HG03469 (cell line): ENCODE data around the gene RPUSD1.
"Not testable (repeated sequence)": the region's sequence is repeated elsewhere in the genome, so short reads cannot be mapped to it uniquely, and the experiment has no call there.

Experiments
- ATAC-seq: cut with Tn5 transposase; IDR thresholded peaks from one replicate; pipeline ENCODE4 v1.9.1; 2021; ENCODE audit warnings: mild to moderate bottlenecking, moderate library complexity, moderate number of reproducible peaks; ENCODE audit not compliant: unreplicated experiment

Gene RPUSD1

DNA sequence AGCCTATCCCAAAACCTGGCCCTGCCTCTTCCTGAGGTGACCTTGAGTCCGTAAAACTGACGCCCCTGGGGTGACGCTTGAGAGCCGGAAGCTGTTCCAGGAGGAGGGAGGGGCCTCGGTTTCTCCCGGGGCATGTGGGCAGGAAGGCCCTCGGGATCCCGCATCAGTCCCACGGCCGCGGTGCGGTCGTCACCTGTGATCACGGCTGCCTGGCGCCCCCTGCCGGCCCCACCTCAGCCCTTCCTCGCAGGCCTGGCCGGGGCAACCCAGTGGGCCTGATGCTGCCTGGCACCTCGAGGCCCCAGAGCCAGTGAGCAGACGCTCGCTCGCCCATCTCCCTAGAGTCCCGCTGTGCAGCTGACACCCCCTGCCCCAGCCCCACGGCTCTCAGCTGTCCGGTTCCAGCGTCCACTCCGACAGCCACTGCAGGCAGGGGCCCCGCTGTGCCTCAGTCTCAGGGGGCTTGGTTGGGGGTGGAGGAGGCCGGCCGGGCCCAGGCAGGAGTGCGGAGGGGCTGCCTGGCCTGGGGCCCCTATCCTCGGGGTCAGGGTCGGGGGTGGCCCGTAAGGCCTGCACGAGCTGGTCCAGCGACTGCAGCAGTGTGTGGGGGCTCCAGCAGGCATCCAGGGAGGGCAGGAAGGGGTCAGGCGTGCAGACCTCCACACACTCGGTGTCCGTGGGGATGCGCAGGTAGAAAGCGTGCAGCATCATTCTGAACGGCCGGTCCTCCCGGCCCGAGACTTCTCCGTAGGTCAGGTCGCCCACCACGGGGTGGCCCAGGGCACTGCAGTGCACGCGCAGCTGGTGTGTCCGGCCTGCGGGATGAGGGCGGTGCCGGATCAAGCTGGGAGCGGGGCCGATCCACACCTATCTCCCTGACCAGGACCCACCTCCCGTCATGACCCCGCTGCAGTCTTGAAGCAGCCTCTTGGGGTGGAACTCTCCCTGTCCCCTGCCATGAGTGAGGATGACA, 2.3 kb downstream of the RPUSD1 start:
- ATAC-seq: no peak

DNA sequence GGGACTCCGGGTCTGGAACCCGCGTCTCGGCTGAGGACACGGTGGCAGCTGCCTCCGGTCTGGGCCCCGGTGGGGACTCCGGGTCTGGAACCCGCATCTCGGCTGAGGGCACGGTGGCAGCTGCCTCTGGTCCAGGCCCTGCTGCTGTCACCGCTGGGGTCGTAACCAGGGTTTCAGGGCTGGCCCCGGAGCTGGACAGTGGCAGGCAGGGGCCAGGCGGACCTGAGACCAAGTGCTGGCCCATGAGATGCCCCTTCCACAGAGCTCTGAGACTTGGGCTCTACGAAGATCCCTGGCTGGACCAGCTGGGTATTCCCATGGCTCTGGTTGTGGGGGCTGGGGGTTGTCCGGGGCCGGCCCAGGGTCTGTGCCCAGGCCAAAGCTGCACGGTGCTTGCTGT, 3.8 kb downstream of the RPUSD1 start:
- ATAC-seq: no peak

DNA sequence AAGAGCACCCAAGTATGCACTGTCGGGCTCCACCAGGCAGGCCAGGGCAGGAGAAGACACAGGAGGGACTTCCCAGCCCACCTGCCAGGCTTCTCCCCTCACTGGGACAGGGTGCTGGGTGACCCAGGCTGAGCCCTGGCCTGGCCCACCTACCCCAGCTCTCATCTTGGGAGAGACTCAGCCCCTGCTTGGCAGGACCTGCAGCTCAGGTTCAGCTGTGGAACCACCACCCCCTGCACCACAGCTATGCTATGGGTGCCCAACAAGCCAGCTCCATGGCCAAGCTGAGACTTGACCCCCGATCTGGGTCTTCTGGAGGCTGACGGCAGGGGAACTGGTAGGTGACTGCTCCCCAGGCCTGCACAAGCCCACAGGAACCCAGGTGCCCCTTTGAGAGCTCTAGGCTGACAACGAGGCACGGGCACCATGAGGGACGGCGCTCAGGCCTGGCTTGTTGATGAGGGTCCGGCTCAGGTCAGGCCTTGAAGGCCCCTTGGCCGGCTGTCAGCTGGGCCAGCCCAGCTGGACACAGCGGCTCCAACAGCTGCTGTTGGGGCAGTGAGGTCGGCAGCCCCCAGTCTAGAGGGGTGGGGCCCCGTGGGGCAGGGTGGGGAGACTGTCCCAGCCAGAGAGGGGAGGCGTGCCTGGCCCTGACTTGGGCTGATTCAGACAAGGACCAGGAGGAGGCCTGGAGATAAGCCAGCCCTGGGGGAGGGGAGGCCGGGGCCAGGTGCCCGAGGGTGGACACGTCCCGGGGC, 4.6 kb downstream of the RPUSD1 start:
- no peak for ATAC-seq

DNA sequence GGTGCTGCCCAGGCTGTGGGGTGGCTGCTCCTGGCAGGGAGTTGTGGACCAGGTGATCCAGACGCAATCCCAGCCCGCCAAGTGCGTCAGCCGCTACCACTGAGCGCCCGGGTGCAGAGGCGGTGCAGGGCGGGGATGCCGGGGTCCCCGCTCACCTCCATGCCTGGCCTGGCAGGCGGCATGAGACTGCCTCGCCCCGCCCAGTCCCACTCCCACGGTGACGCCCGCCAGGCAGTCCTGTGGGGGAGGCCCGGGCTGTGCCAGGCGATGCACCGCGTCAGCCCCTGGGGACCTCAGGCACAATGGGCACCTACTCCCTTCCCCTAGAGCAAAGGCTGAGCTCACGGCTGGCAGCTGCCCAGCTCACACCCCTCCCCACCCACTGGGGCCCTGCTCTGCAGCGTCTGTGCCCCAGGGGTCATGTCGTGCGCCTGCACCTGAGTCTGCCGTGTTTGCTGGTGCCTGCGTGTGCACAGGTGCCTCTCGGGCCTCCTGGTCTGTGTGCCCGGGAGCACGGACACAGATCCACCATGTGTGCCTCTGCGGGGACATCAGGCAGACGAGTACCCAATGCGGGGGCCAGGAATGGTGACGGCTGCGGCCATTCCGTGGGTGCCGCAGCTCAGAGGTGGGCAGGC, 5.3 kb downstream of the RPUSD1 start:
- ATAC-seq: no peak

DNA sequence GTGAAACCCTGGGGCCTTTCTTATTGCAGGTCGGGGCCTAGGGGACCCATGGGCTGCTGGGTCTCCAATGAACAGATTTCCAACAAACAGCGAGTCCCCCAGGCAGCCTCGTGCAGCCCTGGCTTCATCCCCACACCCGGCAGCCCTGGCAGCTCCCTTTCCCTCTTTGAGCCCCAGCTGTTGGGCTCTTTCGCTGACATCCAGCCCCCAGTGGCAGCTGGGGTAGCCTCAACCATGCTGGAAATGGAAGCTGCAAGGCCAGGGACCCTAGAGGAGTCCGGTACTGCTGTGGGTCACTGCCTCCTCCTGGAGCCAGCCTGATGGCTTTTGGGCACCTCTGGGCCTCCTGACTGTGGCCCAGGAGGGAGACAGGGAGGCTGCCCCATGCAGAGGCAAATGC, 5.9 kb downstream of the RPUSD1 start:
- no peak for ATAC-seq

DNA sequence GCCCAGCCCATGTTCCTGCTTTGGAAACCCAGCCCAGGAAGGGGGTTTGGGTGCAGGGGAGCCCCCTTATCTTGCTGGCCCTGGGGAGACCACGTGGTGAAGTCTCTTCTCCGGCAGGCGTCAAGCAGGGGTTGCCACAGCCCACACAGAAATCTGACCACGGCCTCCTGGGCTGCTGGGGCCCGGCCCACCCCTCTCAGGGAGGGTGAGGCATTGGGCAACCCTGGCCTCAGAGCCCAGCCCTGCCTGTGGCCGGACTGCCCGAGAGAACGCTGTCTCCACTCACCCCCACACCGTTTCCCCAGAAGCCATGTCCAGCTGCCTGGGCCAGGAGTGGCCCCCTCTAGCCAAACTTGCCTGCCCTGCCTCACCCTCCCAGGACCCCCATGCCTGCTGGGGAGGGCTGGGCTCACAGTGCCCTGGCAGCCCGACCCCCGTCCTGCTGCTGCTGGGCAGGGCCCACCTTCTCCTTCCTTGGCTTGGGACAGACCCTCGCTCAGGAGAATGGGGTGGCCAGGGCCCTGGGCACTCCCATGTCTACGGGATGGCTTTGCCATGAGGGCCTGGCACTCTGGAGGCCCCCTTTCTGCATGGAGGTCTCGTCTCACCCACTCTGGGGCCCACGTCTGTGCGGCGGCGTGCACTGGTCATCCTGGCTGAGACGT, 6.7 kb downstream of the RPUSD1 start:
- ATAC-seq: no peak

DNA sequence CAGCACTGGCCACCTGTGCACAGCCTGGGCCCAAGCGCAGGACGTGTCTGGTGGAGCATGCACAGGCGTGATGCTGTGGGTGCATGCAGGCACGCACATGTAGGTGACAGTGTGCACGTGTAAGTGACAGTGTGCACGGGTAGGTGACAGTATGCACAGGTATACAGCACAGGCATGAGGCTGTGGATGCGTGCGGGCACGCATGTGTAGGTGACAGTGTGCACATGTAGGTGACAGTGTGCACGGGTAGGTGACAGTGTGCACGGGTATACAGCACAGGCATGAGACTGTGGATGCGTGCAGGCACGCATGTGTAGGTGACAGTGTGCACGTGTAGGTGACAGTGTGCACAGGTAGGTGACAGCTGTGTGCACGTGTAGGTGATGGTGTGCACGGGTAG, 7.9 kb downstream of the RPUSD1 start:
- no peak for ATAC-seq

DNA sequence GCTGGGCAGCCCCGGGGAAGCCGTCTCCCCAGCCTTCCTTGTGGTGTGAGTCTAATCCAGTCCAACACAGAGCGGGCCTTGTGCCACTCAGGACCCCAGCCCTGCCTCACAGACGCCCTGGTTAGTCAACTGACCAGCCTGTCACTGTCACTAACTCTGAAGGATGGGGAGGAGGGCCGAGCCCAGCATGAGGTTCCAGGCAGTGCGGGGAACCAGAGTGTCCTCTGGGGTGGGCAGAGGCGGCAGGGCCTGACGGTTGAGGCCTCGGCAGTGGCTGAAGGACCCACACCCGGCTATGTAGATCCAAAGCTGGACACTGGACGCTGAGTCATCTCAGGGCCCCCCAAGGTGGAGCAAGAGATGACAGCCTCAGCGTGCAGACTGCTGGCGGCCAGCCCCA, 8.6 kb downstream of the RPUSD1 start:
- ATAC-seq: no peak

DNA sequence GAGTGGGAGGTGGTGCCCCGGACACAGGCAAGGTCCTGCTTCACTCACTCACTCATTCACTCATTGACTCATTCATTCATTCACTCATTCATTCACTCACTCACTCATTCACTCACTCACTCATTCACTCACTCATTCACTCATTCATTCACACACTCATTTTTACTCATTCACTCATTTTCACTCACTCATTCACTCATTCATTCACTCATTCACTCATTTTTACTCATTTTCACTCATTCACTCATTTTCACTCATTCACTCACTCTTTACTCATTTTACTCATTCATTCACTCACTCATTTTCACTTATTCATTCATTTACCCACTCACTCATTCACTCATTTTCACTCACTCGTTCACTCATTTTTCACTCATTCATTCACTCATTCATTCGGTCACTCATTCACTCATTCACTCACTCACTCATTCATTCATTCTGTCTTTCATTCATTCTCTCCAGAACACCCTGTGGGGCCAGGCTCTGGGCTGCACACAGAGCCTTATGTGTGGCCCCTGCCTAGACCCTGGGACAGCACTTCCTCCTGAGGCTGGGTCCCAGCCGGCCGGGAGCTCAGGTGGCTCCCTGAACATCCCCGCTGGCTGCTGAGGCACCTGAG, 9.2 kb downstream of the RPUSD1 start:
- no peak for ATAC-seq

DNA sequence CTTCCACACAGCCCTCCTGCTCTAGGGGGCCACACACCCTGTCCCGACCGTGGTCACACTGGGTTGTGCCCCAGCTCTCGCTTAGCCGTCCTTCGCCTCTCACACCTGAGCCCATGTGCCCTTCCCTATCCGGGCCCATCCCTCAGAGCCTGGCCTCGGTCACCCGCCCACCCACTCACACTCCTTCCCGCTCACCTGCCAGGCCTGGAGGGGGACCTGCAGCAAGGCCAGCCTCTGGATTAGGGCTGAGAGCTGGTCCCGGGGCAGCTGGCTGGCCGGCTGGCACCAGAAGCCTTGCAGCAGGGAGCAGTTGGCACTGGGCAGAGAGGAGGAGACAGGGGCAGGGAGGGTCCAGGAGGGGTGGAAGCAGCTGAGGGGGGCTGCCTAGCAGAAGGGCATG, 9.7 kb downstream of the RPUSD1 start:
- ATAC-seq: no peak

DNA sequence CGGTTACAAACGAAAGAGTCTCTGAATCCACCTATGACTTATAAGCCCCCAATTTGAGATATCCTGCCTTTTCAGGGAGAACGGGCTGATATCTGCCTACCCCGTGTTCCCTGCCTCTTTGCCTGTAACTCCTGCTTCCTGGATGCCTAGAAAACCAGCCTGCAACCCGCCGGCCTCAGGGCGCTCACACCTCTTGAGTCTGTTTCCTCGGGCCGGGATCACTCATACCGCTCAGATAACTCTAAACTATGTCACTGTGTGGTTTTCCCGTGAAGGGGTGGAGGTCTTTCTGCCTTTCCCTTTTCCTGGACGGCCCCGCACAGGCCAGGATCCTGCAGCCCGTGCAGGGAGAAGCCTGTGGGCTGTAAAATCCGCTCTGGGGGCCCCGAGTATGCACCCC, 10.4 kb downstream of the RPUSD1 start:
- ATAC-seq: no peak

DNA sequence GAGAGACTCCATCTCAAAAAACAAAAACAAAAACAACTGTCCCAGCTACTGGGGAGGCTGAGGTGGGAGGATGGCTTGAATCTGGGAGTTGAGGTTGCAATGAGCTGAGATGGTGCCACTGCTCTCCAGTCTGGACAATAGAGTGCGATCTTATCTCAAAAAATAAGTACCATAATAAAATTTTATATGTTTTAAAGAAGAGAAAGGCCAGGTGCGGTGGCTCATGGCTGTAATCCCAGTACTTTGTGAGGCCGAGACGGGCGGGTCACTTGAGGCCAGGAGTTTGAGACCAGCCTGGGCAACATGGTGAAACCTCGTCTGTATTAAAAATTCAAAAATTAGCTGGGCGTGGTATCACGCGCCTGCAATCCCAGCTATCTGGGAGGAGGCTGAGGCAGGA, 11.4 kb downstream of the RPUSD1 start:
- no peak for ATAC-seq

DNA sequence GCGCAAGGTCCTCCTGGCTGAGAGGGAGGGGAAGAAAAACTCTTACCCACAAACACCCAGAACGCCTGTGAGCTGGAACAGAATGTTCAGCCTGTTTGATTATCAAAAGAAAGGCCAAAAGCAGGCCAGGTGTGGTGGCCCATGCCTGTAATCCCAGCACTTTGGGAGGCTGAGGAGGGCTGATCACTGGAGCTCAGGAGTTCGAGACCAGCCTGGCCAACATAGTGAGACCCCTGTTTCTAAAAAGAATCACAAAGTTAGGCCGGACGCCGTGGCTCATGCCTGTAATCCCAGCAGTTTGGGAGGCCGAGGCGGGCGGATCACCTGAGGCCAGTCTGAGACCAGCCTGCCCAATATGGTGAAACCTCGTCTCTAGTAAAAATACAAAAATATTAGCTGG, 11.9 kb downstream of the RPUSD1 start:
- ATAC-seq: not testable (repeated sequence)

DNA sequence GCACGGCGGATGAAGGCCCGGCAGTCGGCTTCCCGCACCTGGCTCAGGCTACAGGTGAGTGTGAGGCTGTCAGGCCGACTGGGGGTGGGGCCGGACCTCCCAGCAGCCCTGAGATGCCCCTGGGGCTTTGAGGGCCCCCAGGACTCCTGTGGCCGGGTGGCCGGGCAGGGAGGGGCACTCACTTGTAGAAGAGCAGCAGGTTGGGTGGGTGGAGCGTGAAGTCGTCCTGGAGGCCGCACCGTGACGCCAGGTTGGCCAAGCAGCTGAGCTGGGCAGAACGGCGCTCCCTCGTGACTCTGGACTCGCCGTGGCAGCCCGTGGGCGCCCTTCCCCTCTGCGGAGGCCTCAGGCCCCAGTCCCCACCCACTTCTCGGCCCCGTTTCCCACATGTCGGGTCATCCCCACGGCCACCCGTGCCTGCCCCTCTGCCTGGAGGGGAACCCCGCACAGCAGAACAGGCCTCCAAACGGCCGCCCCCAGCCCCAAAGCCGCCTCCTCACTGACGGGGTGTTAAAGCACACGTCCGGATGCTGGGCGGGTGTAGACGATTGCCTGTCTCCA, 12.9 kb downstream of the RPUSD1 start:
- no peak for ATAC-seq

DNA sequence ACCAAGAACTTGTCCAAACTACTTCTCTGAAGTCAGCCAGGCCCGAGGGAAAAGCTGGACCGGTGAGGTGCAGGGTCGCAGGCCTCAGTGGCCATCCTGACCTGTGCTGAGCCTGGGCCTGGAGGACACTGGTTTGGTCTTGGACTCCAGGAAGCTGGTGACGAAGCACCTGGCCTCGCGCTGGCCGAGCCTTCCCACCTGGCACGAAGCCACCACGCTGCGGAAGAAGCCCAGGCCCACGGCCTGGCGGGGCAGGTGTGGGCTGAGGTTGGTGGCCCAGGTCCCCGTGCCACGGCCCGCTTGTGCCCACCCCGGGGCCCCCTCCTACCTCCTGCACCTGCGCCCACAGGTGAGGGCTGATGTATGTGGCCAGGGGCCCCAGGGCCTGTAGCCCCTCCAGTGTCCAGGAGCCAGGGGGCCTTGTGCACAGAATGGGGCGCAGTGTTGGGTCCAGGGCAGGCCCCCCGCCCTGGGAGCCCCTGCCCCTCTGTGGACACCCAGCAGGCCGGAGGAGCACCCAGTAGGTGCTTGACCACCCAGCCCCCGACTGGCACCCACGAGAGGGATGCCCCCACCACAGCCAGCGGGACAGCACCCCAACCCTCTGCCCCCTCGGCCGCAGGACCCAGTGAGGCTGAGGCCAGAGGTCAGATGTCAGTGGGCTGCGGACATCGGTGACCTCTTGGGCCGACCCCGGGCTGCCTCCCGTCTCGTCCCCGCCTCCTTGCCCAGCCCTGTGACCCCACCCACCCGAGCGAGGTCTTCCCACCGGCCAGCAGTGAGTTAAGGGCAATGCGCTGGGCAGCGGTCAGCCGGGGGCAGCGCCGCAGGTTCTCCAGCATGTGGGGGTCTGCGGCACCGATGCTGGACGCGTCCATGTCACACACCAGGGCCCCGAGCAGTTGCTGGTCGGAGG, 13.8 kb downstream of the RPUSD1 start:
- ATAC-seq: no peak

DNA sequence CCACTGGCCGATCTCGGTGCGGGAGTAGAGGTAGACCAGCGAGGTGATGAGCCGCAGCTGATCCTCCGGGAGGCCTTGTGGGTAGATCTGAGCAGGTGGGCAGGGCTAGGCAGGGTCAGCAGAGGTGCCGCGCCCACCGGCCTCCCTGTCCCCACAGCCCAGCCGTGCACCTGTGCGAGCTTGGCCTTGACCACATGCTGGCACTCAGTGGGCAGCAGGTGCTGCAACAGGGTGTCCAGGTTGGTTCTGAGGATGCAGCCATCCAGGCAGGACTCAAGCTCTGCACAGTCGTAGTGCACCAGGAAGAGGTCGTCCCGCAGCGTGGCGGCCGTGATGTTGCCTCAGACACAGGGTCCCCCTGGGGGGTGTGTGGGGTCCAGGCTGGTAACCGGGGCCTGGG, 15.2 kb downstream of the RPUSD1 start:
- no peak for ATAC-seq

DNA sequence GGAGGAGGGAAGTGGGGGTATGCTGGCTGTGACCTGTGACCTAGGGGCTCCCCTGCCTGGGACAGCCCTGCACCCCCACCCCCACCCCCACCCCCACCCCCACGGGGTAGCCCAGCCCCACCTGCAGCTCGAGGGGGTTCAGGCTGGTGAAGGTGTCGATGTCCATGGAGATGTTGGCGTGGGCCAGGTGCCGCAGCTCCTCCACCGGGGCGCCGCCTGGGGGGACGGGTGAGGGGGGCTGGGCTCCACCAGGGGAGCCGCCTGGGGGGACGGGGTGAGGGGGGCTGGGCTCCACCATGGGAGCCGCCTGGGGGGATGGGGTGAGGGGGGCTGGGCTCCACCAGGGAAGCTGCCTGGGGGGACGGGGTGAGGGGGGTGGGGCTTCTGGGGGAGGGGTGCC, 17.8 kb downstream of the RPUSD1 start:
- ATAC-seq: no peak

DNA sequence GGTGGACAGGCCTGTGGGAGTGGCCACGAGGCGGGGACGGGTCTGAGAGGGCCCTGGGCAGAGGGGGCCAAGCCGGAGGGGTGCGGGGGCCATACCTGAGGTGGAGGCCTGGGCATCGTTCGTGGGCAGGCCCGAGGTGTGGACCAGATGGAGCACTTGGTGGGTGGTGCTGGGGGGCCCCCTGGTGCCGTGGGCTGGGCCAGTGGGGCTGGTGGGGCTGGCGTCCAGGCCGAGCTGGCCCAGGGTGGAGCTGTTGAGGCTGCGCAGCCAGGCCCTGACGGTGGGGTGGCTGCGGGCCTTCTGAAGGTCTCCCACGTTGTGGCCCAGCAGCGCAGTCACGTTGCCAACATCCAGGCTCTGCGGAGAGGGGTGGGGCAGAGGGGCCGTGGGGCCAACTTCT, 18.2 kb downstream of the RPUSD1 start:
- ATAC-seq: no peak

DNA sequence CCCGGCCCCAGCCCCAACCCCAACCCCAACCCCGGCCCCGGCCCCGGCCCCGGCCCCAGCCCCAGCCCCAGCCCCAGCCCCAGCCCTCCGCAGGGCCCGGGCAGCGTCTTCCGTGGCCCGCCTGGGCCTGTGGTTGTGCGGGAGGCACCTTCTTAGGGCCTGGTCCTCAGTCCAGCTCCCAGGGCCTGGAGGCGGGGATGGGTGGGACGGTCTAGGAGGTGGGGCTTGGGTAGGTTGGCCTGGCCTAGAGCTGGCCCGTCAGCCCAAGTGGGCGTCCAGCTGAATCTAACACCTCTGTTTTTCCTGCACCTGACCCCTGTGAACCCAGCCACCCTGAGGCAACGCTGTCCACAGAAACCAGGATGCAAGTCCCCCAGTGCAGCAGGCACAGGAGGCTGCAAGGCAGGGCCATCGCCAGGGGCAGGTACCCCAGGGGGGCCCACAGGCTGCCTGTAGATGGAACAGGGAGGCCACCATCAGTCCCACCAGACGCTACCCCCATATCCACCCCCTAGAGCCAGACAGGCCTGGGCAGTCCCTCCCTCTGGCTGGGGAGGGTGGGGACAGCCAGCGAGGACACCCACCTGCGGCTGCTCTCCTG, 18.9 kb downstream of the RPUSD1 start:
- no peak for ATAC-seq
